HG03066 (cell line): Measurements from ENCODE around the gene TNNT3.
"Not testable (repeated sequence)": the region's sequence is repeated elsewhere in the genome, so short reads cannot be mapped to it uniquely, and the experiment has no call there.

Experiments used
- ATAC-seq: cut with Tn5 transposase; IDR thresholded peaks from one replicate; pipeline ENCODE4 v1.9.1; 2021; ENCODE audit warnings: low read depth; ENCODE audit not compliant: unreplicated experiment

Gene TNNT3

GRCh38 chr11:1880746-1881441 lies 38.6 kb upstream of the TNNT3 start:
- ATAC-seq = no peak

- no peak for ATAC-seq
Measured at GRCh38 chr11:1881442-1882264, 37.9 kb upstream of the TNNT3 start.

GRCh38 chr11:1882265-1883238 lies 37.0 kb upstream of the TNNT3 start:
- peak; percentile 68 for ATAC-seq

DNA sequence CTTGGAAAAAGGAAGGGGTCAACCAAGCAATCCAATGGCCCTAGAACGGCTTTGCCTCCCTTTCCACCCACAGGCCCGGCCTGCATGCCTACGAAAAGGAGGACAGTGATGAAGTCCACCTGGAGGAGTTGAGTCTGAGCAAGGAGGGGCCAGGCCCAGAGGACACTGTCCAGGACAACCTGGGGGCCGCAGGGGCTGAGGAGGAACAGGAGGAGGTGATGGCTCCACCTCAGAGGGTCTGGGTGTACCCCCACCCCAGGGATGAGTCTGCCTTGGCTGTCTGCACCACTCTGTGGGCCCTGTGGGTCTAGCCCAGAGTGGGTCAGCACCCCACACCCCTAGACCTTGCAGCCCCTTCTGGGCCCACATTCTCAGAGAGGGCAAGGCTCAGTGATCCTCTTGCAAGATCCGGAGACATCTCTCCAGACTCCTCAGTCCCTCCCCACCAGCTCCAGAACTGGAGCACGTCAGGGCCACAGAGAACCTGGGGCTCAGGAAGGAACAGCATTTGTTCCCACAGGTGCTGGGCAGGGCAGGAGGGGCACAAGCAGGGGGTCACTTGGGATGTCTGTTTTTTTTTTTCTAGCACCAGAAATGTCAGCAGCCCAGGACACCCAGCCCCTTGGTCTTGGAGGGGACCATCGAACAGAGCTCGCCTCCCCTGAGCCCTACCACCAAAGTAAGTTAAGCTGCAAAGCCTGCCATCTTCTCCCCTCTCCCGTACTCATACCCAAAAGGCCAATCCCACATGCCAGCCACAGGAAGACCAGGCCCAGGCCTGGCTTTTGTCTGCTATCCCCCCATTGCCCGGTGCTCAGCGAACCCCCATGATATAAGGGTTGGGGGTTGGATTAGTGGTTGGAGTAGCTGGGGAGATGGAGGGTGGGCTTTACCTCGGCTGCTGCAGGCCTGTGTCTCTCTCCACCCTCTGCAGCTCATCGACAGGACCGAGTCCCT lies 35.9 kb upstream of the TNNT3 start:
- no peak for ATAC-seq

DNA sequence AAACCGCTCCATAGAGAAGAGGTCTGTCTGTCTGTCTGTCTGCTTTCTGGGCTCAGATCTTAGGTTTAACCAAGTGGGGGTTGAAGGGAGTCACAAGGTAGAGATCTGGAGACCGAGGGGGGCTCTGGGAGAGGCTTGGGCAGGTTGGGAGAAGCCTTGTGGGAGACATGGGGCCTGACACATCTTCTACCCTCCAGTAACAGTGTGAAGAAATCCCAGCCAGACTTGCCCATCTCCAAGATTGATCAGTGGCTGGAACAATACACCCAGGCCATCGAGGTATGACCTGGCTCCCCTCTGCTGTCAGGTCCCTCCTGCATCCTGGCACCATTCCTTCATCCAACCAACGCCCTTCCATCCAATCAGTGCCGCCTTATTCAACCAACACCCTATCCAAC lies 35.2 kb upstream of the TNNT3 start:
- no peak for ATAC-seq

DNA sequence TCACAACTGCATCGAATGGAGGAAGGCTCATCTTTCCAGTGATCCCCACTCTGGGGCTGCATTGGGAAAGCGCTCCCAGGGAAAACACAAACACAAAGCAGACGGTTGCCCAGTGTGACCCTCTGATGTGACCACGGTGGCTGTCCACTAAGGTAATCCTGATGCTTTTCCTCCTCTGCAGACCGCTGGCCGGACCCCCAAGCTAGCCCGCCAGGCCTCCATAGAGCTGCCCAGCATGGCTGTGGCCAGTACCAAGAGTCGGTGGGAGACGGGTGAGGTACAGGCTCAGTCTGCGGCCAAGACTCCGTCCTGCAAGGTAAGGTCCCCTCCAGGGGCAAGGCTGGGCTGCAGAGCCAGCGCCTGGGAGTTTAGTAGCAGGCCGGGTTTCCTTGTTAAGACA lies 33.0 kb upstream of the TNNT3 start:
- not testable (repeated sequence) for ATAC-seq

DNA sequence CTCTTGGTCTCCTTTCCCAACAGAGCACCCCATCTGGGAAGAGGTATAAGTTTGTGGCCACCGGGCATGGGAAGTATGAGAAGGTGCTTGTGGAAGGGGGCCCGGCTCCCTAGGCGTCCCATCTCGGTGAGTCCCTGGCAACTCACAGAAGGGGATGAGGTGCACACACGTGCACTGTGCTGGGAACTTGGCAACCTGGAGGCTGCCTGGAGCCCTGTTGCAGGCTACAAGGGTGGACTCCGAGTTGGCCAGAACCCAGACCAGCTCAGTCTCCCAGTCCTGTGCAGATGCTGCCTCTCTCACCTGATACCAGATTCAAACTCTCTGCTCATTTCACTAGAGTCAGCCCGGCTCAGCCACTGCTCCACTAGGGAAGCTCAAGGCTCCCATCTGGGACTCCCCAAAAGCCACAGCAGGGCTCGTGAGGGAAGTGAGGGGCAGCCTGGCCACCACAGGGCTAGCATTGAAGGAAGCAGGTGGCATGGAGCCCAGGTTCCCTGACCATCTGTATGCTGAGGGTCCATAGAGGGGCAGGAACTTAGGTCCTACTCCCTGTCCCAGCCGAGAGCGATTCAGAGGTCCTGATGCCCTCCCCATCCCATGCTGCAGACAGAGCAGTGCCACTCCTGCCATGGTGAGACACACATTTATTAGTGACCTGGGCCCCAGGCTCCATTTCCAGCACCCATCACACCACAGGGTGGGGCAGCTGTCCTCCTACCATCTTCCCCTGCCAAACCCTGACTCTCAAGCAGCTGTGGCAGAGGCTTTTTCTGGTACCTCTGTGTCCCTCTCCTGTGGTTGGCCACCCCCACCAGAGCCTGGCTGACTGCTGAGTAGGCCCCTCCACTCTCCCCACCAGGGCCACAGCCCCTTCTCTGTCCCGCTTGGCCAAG lies 31.8 kb upstream of the TNNT3 start:
- no peak for ATAC-seq

DNA sequence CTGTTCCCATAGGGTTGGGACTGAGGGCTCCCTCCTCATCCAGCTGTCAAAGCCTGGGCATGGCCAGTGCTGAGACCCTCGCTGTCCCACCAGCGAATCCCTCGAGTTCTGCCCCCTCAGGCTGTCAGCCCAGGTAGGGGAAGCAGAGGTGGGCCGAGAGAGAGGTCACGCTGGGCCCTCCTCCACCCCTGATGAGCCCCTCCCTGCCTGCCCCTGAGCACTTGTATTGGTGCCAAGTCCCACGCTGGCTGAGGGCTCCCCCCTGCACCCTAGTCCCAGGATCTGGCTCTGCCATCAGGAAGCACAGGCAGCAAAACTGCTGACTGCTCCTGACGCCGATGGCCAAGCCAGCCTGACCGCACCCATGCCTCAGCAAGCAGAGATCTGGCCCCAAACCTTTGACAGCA lies 31.2 kb upstream of the TNNT3 start:
- no peak for ATAC-seq

DNA sequence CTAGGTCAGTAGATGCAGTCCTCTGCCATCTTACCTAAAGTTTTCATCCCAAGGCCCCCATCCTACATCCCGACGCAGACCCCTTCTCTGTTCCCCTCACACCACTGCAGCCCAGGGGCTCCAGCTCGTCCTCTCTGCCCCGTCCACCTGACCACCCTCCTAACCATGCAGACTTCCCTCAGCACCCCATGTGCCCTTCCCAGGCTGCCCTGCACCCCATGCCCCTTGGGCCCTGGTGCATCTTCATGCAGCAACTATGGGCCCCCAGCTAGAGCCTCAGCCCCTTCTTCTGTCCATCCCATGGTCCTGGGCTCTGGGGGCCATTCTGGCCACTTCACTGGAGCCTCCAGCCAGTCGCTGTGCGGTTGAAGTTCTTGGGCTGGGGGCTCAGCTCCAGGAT lies 30.7 kb upstream of the TNNT3 start:
- ATAC-seq = no peak

DNA sequence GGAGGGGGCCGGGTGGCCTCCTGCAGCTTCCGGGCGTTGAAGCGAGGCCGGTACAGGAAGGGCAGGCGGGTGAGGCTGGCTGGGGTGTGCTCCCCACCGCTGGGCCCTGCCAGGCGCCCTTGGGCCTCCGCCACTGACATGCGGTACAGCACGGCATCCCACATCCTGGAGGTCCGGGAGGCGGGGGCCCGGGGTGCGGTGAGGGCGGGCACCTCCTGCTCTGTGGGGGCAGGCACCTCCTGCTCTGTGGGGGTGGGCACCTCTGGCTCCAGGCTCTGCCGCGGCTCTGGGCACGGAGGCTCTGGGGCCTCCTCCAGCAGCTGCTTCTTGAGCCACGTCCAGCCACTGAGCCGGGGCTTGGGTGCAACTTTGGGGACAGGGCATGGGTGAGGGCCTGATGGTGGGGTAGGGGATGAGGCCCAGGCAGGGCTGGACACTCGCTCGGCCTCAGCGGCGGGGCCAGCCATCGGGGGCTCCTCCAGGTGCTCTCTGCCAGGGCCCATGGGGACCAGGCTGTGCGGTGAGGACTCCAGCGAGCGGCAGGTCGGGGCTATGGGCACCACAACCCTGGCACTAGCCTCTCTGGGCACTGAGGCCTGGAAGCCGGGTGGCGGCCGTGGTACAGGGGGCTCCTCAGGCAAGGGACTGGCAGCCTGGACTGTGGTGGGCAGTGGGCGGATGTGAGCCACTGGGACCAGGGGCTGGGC lies 30.1 kb upstream of the TNNT3 start:
- no peak for ATAC-seq

GRCh38 chr11:1889941-1890855 lies 29.3 kb upstream of the TNNT3 start:
- no peak for ATAC-seq

DNA sequence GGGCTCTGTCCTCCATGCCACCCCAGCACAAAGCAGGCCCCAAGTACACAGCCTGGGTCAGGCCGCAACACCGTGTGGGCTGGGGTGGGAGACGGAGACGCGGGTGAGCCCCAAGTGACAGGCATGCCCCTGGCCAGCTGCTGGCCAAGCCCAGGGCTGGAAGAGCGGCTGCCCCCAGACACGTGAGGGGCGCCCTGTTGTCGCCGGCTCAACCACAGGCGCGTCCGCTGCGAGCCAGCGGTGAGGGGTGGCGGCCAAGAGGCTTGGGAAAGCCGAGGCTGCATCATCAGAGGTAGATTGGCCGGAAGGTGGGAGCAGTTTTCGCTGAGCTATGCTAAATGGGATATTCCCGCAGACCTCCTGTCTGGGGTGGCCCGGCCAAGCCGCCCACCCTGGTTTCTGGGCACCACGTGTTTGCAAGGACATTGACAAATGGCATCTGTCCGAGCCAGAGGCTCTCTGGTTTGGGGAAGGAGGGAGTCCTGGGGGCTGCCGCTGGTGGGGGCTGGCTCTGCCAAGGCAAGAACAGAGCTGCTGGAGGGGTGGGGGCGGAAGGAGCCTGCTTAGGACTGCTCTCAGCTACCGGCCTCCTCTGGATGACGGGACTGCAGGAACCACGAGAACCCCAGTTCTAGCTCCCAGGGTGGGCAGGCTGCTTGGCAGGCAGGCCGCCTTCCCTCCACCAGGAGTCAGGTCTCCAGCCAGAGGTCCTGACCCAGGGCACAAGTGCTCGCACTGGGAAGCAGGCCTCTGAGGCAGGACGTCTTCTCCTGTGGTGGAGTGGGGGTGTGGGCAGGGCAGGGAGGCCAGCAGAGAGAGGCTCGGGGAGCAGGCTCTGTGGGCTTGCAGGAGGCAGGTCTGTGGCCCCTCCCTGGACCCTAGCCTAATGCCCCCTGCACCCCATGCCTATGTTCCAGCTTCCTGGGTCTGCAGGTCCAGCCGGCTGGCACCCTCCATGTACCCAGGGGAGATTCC lies 28.4 kb upstream of the TNNT3 start:
- ATAC-seq = no peak

GRCh38 chr11:1891831-1892115 lies 27.7 kb upstream of the TNNT3 start, which contains the start of gene PRR33:
Gene PRR33, minus strand, starts transcription at chr11:1891895. Its CDS starts 1,311 bp downstream, at chr11:1890584.
- ATAC-seq = no peak

DNA sequence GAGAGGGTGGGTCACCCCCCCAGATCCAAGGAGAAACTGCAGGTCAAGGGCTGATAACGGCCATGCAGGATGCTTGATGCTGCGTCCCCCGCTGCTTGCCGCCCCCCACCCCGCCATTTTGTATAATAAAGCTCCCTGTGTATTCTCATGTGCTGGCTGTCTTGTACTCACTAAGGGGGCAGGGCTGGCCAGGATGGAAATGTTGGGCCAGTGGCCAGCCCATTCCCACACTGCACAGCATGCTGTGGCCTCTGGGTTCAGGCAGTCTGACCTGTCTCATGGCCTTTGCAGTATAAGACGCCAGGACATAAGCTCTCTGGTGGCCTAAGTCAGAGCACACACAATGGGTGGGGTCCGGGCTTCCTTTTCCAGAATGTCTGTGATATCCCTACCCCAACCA lies 27.4 kb upstream of the TNNT3 start:
- no peak for ATAC-seq

DNA sequence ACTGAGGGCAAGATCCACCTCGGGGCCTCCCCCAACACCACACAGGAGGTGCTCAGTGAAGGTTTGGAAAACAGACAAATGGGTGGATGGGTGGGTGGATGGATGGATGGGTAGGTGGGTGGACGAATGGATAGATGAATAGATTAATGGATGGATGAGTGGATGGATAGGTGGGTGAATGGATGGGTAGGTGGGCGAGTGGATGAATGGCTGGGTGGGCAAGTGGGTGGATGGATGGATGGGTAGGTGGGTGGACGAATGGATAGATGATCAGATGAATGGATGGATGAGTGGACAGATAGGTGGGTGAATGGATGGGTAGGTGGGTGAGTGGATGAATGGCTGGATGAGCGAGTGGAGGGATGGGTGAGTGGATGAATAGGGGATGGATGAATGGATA lies 26.9 kb upstream of the TNNT3 start:
- ATAC-seq = no peak
